OCI-LY7 (cell line): ENCODE data around the gene CES4A. TPM values are rescaled to one million over a fixed set of nuclear protein-coding genes. Genes with fewer than 3 reads are reported as not detected.

ENCODE experiments used
- BruUV-seq: library from RNA; stranded (reverse); fragments of 400-500 nt; replicated peaks from 2 replicates; lab custom pipeline; 2021; lab: Mats Ljungman, UMichigan
- CTCF ChIA-PET: fragments of 300-600 bp; sonication (Branson Sonifier 250); formaldehyde crosslinking; loops from one replicate; lab custom pipeline; 2022; ENCODE audit warnings: antibody characterized with exemption; ENCODE audit not compliant: unreplicated experiment; lab: Charles Lee
- POLR2A ChIA-PET: fragments of 300-600 bp; sonication (Branson Sonifier 250); formaldehyde crosslinking; loops from one replicate; lab custom pipeline; 2022; ENCODE audit warnings: antibody characterized with exemption; lab: Charles Lee
- DNase-seq: peaks from one replicate; pipeline ENCODE4 v3.0.0-alpha.2; 2015; ENCODE audit warnings: low spot score
- H2AFZ ChIP-seq: fragments of 200-600 bp; sonication (generic), shearing (Covaris generic); 2 replicates; pipeline ENCODE4 v1.6.1; 2014; ENCODE audit warnings: mild to moderate bottlenecking, antibody characterized with exemption, low read length, moderate library complexity
- H3K27ac ChIP-seq: fragments of 200-600 bp; sonication (generic); 2 replicates; pipeline ENCODE4 v1.5.1; 2014; ENCODE audit warnings: mixed run types, low read depth, mild to moderate bottlenecking, moderate library complexity, low read length, inconsistent platforms; ENCODE audit not compliant: poor library complexity, severe bottlenecking
- H3K36me3 ChIP-seq: fragments of 200-600 bp; sonication (generic); 2 replicates; pipeline ENCODE4 v1.6.1; 2014; ENCODE audit warnings: mild to moderate bottlenecking, antibody characterized with exemption, low read length, moderate library complexity, mixed read lengths; ENCODE audit not compliant: insufficient read depth
- H3K4me1 ChIP-seq: fragments of 200-600 bp; sonication (generic); 2 replicates; pipeline ENCODE4 v1.5.1; 2014; ENCODE audit warnings: mild to moderate bottlenecking, low read length; ENCODE audit not compliant: insufficient read depth, poor library complexity, severe bottlenecking
- H3K4me2 ChIP-seq: fragments of 200-600 bp; sonication (generic); 2 replicates; pipeline ENCODE4 v1.6.1; 2014; ENCODE audit warnings: mild to moderate bottlenecking, low read length
- H3K4me3 ChIP-seq: fragments of 200-600 bp; sonication (generic); 2 replicates; pipeline ENCODE4 v1.5.1; 2014; ENCODE audit warnings: mild to moderate bottlenecking, low read depth, low read length; ENCODE audit not compliant: poor library complexity, severe bottlenecking
- H3K79me2 ChIP-seq: fragments of 200-600 bp; sonication (generic); 2 replicates; pipeline ENCODE4 v1.6.1; 2016; ENCODE audit warnings: low read depth, mild to moderate bottlenecking, low read length, moderate library complexity, mixed read lengths; ENCODE audit not compliant: insufficient read depth
- H3K9me2 ChIP-seq: fragments of 200-600 bp; sonication (generic); 2 replicates; pipeline ENCODE4 v1.6.1; 2016; ENCODE audit warnings: mild to moderate bottlenecking, low read length, mixed read lengths; ENCODE audit not compliant: insufficient read depth
- H3K9me3 ChIP-seq: fragments of 200-600 bp; sonication (generic); 2 replicates; pipeline ENCODE4 v1.6.1; 2014; ENCODE audit warnings: mild to moderate bottlenecking, mixed run types, low read length, mixed read lengths
- H4K20me1 ChIP-seq: fragments of 200-600 bp; sonication (generic); 2 replicates; pipeline ENCODE4 v1.6.1; 2014; ENCODE audit warnings: mild to moderate bottlenecking, antibody characterized with exemption, low read length, moderate library complexity, mixed read lengths; ENCODE audit not compliant: insufficient read depth
- EZH2phosphoT487 ChIP-seq: fragments of 200-600 bp; sonication (generic); IDR thresholded peaks from 2 replicates; pipeline ENCODE4 v1.6.1; 2018; ENCODE audit warnings: low read depth, borderline replicate concordance, mild to moderate bottlenecking, mixed run types, antibody characterized with exemption, low read length, moderate library complexity, mixed read lengths
- intact Hi-C: fragments of 100-400 bp; cut with micrococcal nuclease; formaldehyde crosslinking; loops from one replicate; pipeline ENCODE4 v1.10.0; 2022; ENCODE audit not compliant: unreplicated experiment
- total RNA-seq, 2 experiments: library from RNA; depleted of rRNA in 1 of 2; stranded (reverse); fragments of >200 nt in 1 of 2; shearing (Covaris generic) in 1 of 2; gene quantifications; 2 replicates each; pipeline ENCODE4 v1.2.3, GENCODE V29; 2014 to 2022
- TF ChIP-seq, protein P1 (sequence below): fragments of 200-600 bp; sonication (generic); conservative IDR thresholded peaks from 2 replicates; pipeline ENCODE4 v1.5.1; 2014; ENCODE audit warnings: mild to moderate bottlenecking, antibody characterized with exemption, low read length, moderate library complexity, mixed read lengths

The CES4A gene
- total RNA-seq, 2 experiments from 2014 or later = 0.38 to 0.47 TPM

DNA sequence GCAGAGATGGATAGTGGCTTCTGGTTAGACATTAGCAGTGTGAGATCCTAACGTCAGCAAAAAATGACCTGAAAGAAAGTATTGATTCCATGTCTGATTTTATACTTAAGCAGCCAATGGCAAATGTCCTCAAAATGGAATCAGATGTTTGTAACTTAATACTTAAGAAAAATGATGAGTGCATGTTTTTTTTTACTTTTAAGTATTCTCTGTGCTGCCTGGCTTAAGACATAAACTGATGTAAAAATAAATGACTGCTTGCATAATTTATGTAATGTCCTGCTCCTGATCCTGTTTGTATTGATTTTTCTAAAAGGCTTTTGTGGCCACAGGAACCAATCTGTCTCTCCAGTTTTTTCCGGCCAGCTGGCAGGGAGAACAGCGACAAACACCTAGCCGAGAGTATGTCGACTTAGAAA lies 47.9 kb downstream of the CES4A start:
- BruUV-seq = no TSS peak
- H3K9me3 ChIP-seq = no peaks in the 10 kb centered on the region
- H3K4me2 ChIP-seq = no peak overlapping the region
- no peak overlapping the region for H3K27ac ChIP-seq
- H3K36me3 ChIP-seq = peaks cover 96% of the 10 kb centered on the region
- peaks cover 85% of the 10 kb centered on the region for H3K79me2 ChIP-seq
- no peak for DNase-seq
- H3K4me1 ChIP-seq = peaks cover 26% of the 10 kb centered on the region
- CTCF ChIA-PET = no interaction called here
- H4K20me1 ChIP-seq = peaks cover 20% of the 10 kb centered on the region; the same call in 1 of the 2 replicates
- TF ChIP-seq, protein P1, sequence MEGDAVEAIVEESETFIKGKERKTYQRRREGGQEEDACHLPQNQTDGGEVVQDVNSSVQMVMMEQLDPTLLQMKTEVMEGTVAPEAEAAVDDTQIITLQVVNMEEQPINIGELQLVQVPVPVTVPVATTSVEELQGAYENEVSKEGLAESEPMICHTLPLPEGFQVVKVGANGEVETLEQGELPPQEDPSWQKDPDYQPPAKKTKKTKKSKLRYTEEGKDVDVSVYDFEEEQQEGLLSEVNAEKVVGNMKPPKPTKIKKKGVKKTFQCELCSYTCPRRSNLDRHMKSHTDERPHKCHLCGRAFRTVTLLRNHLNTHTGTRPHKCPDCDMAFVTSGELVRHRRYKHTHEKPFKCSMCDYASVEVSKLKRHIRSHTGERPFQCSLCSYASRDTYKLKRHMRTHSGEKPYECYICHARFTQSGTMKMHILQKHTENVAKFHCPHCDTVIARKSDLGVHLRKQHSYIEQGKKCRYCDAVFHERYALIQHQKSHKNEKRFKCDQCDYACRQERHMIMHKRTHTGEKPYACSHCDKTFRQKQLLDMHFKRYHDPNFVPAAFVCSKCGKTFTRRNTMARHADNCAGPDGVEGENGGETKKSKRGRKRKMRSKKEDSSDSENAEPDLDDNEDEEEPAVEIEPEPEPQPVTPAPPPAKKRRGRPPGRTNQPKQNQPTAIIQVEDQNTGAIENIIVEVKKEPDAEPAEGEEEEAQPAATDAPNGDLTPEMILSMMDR = no peak
- TF ChIP-seq EZH2phosphoT487 = no peak
- H2AFZ ChIP-seq = no peak overlapping the region
- H3K9me2 ChIP-seq = no peaks in the 10 kb centered on the region
- POLR2A ChIA-PET = interaction anchor here (1.3 to 1.8 kb wide), 2 partner anchors 8 to 68 kb away, joined by 4 to 9 read pairs; no protein-coding TSS in a partner anchor
- no peak overlapping the region for H3K4me3 ChIP-seq
- intact Hi-C loops = no loop called here

DNA sequence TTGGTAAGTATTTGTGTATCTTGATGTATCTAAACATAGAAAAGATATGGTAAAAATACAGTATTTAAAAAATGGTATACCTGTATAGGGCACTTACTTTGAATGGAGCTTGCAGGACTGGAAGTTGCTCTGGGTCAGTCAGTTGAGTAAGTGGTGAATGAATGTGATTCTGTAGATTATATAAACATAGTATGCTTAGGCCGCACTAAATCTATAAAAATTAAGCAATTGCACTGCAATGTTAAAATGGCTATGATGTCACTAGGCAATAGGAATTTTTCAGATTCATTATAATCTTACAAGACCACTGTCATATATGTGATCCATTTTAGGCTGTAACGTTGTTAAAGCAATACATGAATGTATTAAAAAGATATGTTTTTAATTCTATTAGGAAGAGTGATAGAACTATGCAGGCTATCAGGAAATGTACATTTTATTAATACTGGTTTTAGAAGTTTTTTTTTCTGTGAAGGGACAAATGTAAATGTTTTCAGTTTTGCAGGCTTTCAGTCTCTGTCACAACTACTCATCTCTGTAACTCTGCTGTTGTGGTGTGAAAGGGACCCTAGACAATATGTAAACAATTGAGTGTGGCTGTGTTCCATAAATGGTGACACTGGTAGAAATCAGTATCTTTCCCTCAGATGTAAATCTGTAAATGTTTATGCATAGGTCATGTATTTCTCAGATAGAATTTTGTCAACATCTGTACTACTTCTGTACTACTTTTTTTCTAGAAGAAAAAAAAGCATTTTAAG lies 51.1 kb downstream of the CES4A start:
- Histone ChIP-seq H4K20me1 (peaks cover 12% of the 10 kb centered on the region; the same call in 1 of the 2 replicates), H3K79me2 (peaks cover 70% of the 10 kb centered on the region), H3K4me2 (no peak overlapping the region), H3K4me3 (no peak overlapping the region), H3K4me1 (peaks cover 13% of the 10 kb centered on the region), H2AFZ (no peak overlapping the region), H3K9me2 (no peaks in the 10 kb centered on the region), H3K27ac (no peak overlapping the region), H3K9me3 (no peaks in the 10 kb centered on the region), H3K36me3 (peaks cover 91% of the 10 kb centered on the region)
- ChIA-PET POLR2A (interaction anchor here (2.0 kb wide), 1 partner anchor 9 kb away, joined by 10 read pairs; no protein-coding TSS in a partner anchor), CTCF (no interaction called here)
- no peak for TF ChIP-seq EZH2phosphoT487
- TF ChIP-seq, protein P1 = no peak
- no TSS peak for BruUV-seq
- DNase-seq = no peak
- intact Hi-C loops = no loop called here

DNA sequence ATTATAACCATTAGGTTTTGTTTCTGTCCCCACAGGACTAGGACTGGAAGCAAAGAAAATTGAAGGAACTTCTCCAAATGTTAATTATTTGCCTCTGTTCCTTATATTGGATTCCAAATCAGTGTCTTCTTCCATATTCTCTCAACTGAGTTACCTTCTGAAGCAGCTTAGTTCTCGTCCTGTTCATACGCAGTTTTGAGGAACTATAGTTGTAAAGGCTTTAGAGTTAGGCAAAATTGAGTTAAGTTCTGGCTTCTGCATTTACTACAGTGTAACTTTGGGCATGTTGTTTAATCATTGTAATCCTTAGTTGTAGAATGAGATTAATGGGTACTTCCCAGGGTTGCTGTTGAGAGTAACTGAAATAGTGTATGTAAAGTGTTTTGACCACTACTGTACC lies 51.8 kb downstream of the CES4A start:
- no peak overlapping the region for H2AFZ ChIP-seq
- intact Hi-C loops = no loop called here
- POLR2A ChIA-PET = interaction anchor here (2.0 kb wide), 1 partner anchor 10 kb away, joined by 10 read pairs; no protein-coding TSS in a partner anchor
- H3K4me1 ChIP-seq = peaks cover 6% of the 10 kb centered on the region
- TF ChIP-seq EZH2phosphoT487 = no peak
- TF ChIP-seq, protein P1 = no peak
- H3K9me2 ChIP-seq = no peaks in the 10 kb centered on the region
- no peak for DNase-seq
- peaks cover 8% of the 10 kb centered on the region; the same call in 1 of the 2 replicates for H4K20me1 ChIP-seq
- H3K4me2 ChIP-seq = no peak overlapping the region
- no TSS peak for BruUV-seq
- peaks cover 89% of the 10 kb centered on the region for H3K36me3 ChIP-seq
- H3K4me3 ChIP-seq = no peak overlapping the region
- no peaks in the 10 kb centered on the region for H3K9me3 ChIP-seq
- CTCF ChIA-PET = no interaction called here
- peaks cover 69% of the 10 kb centered on the region for H3K79me2 ChIP-seq
- H3K27ac ChIP-seq = no peak overlapping the region
